DND-41 (cell line): ENCODE results near the gene LRRC37A.
"Not testable (repeated sequence)": the region's sequence is repeated elsewhere in the genome, so short reads cannot be mapped to it uniquely, and the experiment has no call there.

ENCODE experiments used
- CTCF ChIP-seq: IDR thresholded peaks from 2 replicates; pipeline ENCODE4 v1.5.1; 2012; ENCODE audit warnings: borderline replicate concordance, low read length, moderate library complexity, mild to moderate bottlenecking; ENCODE audit not compliant: poor library complexity, severe bottlenecking; ENCODE audit errors: extremely low read depth
- EZH2 ChIP-seq: IDR thresholded peaks from 3 replicates; pipeline ENCODE4 v1.6.1; 2012; ENCODE audit warnings: borderline replicate concordance, low read depth, mild to moderate bottlenecking, moderate library complexity, low read length, inconsistent platforms; ENCODE audit not compliant: severe bottlenecking

DNA sequence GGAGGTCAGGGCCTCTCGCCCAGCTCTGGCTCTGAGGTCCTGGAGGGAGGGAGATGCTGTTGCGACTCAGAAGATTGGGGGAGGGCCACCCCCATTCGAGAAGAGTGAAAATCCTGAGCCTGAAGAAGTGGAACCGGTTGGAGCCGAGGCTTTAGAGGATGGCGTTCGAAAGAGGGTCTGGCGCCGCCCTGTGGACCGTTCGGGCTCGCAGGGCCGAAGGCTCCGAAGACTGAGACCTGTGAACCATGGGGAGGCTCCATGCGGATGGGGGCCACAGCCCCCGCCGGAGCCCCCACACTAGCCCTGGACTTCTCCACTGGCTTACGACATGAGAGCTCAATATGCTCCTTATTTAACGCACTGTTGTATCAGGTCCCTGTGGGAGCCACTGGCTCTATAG lies 46.3 kb downstream of the LRRC37A start:
- not testable (repeated sequence) for TF ChIP-seq CTCF, EZH2
